HG02571 (cell line): ENCODE measurements around the gene SPIRE1.
"Not testable (repeated sequence)": the region's sequence is repeated elsewhere in the genome, so short reads cannot be mapped to it uniquely, and the experiment has no call there.

Source experiments
- ATAC-seq: cut with Tn5 transposase; IDR thresholded peaks from one replicate; pipeline ENCODE4 v1.9.1; 2021; ENCODE audit warnings: mild to moderate bottlenecking, moderate library complexity; ENCODE audit not compliant: unreplicated experiment

The SPIRE1 gene

DNA sequence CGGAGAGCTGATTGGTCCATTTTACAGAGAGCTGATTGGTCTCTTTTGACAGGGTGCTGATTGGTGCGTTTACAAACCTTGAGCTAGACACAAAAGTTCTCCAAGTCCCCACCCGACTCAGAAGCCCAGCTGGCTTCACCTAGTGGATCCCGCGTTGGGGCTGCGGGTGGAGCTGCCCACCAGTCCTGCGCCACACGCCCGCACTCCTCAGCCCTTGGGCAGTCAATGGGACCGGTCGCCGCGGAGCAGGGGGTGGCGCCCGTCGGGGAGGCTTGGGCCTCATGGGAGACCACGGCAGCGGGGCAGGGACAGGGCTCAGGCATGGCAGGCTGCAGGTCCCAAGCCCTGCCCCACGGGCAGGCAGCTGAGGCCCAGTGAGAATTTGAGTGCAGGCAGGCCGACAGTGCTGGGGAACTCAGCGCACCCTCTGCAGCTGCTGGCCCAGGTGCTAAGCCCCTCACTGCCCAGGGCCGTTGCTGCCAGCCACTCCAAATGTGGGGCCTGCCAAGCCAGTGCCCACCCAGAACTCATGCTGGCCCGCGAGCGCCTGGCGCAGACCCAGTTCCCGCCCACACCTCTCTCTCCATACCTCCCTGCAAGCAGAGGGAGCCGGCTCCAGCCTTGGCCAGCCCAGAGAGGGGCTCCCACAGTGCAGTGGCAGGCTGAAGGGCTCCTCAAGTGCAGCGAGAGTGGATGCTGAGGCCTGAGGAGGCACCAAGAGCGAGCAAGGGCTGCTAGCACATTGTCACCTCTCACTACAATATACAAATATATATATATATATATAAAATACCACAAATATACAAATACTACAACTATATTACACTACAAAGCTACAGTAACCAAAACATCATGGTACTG, 100.7 kb downstream of the SPIRE1 start:
- no peak for ATAC-seq

DNA sequence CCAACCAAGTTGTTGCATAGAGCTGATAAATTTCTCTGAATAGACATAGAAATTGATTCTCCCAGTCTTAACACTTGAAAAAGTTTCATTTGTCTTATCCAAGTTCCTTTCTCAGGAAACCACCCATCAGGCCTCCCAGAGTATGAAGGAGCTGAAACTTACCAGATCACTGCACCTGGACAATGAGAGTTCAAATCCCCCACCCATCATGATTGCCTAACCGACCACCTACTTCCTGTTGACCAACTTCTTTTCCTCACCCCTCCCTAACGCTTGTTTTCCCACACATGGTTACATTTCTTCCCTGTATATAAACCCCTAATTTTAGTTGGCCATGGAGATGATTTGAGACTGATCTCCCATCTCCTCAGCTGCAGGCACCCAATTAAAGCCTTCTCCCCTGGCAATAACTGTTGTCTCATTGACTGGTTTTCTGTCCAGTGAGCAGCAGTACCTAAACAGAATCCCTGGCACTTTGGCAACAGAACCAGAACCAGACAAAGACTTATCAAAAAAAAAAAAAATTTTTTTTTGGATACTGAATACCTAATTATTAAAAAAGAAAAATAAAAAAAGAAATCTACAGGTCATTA, 103.0 kb downstream of the SPIRE1 start:
- no peak for ATAC-seq

DNA sequence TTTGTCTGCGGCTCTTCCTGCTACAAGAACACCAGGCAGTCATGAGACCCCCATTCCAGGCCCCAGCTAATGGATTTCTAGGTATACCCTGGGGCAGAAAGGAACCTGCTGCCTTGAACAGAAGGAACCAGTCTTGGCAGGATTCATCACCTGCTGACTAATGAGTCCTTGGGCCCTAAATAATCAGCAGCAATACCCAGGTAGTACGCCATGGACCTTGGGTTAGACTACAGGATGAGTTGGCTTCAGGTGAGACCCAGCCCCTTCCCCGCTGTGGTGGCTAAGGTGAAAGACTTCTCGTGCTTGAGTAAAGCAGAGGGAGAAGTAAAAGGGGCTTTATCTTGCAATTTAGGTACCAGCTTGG, 105.0 kb downstream of the SPIRE1 start:
- ATAC-seq: no peak

DNA sequence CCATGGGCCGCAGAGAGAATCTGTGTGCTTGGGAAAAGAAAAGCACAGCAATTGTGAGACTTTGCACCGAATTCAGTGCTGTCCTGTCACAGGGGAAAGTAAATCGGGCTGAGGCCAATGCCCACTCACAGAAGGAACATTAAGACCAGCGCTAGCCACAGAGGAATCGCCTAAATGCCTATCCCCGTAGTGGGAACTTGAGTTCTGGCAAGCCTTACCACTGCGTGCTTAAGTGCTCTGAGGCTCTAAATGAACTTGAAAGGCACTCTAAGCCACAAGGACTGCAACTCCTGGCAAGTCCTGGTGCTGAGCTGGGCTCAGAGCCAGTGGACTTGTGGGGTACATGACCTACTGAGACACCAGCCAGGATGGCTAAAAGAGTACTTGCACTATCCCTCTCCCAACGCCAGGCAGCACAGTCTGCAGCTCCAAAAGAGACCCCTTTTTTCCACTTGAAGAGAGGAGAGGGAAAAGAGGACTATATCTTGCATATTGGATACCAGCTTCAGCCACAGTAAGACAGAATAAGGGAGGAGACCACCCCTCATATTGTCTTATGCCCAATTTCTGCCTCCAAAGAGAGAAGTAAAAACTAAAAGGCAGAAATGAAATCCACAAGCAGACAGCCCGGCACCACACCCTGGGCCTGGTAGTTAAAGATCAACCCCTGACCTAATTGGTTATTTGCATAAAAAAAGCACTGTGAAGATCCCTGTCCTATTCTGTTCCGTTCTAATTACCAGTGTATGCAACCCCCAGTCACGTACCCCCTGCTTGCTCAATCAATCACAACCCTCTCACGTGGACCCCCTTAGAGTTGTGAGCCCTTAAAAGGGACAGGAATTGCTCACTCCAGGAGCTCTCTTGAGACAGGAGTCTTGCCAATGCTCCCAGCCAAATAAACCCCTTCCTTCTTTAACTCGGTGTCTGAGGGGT, 105.7 kb downstream of the SPIRE1 start:
- not testable (repeated sequence) for ATAC-seq

DNA sequence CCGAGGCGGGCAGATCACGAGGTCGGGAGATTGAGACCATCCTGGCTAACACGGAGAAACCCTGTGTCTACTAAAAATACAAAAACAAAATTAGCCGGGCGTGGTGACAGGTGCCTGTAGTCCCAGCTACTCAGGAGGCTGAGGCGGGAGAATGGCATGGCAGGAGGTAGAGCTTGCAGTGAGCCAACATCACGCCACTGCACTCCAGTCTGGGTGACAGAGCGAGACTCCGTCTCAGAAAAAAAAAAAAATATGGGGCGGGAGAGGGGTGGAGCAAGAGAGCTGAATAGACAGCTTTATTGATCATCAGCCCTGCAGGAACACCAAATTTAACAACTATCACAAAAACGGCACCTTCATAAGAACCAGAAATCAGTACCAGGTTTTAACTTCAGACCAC, 106.4 kb downstream of the SPIRE1 start:
- ATAC-seq: not testable (repeated sequence)

DNA sequence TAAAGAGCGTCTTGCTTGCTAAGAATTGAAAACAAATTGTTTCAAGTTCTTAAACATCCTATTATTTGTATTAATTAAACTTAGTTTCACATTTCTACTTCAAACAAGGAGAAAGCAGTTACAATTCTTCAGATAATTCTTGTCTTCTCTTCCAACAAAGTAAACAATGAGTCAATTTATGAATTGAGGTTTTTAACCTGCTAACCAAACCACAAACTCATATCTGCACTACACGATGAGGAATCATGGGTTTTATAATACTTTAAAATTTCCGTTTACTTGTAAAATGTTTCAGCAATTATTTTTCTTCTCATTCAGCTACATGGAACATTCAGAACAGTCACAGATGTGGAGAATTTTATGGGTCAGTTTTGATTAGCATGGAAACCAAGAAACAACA, 114.2 kb downstream of the SPIRE1 start:
- ATAC-seq: no peak

DNA sequence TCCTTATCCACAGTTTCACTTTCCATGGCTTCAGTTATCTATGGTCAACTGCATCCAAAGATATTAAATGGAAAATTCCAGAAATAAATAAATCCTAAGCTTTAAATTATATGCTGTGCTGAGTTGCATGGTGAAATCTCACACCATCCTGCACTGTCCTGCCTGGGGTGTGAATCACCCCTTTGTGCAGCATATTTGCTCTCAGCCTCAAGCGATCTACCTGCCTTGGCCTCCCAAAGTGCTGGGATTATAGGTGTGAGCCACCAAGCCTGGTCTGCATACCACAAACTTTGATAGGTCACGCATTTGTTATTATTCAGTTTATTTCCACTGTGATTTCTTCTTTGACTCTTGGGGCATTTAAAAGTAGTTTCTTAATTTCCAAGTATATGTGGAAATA, 117.2 kb downstream of the SPIRE1 start:
- ATAC-seq: no peak

DNA sequence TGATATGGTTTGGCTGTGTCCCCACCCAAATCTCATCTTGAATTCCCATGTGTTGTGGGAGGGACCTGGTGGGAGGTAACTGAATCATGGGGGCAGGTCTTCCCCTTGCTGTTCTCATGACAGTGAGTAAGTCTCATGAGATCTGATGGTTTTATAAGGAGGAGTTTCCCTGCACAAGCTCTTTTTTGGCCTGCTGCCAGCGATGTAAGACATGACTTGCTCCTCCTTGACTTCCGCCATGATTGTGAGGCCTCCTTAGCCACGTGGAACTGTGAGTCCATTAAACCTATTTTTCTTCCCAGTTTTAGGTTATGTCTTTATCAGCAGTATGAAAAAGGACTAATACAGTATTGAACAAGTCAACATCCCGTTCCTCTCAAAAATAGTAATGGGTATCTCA, 118.7 kb downstream of the SPIRE1 start:
- not testable (repeated sequence) for ATAC-seq

DNA sequence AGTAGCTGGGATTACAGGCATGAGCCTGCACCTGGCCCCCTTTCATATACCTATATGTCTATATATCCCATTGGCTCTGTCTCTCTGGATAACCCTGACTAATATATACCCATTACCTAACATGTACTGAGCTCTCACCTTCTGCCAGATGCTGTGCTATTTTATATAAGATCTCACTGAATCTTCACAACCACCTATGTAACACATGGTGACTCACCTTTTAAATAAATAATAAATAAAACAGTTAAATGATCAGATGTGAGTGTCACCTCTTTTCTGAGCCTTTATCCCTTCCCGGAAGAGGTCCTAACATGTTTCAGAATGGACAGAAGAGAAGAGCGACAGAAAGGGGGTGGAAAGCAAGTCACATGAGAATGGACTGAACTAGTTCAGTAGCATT, 123.1 kb downstream of the SPIRE1 start:
- no peak for ATAC-seq

DNA sequence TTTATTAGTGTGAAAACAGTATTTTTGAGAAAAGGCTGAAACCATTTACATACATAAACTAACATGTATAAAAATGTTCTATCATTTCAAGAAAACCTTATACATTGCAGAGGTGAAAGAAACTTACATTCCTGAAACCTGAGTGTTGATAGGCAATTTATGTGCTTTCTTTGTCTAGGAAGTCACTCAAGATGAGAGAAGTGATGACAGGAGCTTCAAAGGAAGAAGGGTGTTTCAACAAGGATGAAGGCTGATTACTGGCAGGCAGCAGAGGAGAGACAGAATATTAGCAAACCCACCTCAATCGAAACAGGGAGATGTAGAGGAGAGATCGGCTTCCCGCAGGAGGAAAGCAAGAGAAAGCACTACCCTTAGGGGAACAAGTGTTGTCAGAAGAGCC, 125.2 kb downstream of the SPIRE1 start:
- ATAC-seq: no peak

DNA sequence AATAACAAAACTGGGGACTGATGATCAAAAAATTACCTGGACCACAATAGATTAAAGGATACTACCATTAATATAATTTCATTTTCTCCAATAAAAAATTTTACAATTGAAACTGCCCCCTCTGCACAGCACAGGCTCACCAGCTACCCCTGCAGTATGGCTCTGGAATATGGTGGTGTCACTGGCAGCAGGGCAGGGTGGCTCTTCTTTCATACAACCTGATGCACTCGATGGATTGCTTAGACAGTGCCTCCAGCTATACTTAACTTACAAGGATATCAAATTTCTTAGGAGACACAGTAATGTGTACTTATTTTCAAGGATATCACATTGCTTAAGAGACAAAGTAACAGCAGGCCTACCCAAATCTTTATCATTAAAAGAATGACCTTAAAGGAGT, 126.2 kb downstream of the SPIRE1 start:
- ATAC-seq: no peak

DNA sequence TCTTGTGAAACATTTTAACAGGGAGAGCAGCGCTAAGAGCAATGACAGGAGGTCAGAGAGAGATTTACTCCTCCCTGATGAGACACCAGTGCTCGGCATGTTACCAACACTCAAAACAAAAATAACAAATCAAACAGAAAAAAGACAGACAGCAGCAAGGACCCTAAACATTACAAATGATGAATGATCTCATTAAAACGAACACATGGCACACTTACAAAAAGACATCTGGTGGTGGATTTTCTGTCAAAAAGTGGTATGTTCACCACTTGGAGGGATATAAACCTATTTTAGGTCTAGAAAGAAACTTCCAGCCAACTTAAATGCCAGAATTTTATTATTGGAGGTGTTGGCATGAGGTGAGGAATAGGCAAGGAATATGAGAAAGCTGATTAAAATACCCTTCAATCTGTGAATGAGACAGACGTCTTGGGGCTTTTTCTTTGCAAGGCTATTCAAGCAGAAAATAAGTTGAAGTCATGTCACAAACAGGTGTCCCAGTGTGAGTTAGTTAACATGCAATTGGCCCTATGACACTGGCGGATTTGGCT, 137.4 kb downstream of the SPIRE1 start:
- ATAC-seq: no peak

DNA sequence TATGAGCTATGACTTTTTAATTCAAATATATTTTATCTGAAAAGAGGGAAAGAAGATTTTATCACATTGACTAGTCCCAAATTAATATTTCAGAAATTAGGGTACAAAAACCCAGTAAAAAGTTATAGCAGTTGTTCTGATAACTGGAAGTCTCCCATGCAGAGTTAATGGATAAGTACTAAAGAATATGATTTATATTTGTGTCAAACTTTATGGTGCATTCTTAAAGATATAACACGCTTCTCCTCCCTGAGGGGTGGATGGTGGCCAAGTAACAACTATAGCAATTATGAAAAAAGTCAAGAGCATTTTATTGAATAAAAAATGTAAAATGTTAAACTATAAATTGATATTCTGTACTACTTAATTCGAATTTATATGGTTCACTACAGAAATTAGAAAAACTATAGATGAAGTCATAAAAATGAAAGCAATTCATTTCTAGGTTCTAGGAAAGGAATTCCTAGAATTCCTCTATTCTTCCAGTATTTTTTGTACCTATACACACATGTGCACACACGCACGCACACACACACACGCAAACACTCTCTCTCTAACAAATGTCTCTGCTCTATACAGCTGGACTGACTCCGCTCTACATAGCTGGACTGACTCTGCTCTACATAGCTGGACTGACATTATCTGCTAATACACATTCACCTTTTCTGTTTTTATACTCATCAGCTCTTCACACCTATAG, 138.9 kb downstream of the SPIRE1 start:
- ATAC-seq: no peak

DNA sequence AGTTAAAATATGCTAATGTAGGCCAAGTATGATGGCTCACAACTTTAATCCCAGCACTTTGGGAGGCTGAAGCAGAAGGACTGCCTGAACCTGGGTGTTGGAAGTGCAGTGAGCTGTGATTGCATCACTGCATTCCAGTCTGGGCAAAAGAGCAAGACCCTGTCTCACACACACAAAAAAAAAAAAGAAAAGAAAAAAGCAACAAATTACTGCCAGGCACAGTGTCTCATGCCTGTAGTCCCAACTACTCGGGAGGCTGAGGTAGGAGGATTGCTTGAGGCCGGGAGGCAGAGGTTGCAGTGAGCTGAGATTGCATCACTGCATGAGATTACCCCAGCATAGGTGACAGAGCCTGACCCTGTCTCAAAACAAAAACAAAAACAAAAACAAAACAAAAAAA, 139.6 kb downstream of the SPIRE1 start:
- ATAC-seq: no peak

DNA sequence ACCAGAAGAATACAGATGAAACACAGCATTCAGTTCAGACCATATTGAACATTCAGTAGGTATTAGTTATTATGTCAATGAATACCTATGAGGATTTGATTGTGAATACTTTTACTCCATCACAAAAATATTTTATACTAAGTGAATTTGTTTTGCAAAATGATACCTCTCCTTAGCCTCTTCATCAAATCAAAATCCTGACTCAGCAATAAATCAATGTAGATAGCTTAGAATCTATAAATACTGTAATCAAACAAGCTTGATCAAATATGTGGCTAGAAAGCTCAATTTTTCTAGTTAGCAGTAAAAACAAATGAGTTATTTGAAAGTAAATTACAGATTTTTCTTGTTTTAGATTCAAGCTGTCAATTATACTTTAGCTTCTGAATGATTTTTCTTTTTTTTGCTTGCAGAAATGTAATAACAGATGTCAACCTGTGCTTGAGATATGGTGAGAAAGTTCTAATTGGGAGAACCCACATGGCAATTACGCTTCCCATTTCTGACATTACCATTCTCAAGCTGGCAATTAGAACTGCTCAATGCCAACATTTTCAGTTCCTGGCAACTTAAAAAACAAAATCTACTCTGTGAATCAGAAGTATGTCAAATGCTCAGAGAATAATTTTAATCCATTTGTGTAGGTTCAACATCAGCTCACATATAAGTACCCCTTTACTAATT, 140.6 kb downstream of the SPIRE1 start:
- ATAC-seq: no peak

DNA sequence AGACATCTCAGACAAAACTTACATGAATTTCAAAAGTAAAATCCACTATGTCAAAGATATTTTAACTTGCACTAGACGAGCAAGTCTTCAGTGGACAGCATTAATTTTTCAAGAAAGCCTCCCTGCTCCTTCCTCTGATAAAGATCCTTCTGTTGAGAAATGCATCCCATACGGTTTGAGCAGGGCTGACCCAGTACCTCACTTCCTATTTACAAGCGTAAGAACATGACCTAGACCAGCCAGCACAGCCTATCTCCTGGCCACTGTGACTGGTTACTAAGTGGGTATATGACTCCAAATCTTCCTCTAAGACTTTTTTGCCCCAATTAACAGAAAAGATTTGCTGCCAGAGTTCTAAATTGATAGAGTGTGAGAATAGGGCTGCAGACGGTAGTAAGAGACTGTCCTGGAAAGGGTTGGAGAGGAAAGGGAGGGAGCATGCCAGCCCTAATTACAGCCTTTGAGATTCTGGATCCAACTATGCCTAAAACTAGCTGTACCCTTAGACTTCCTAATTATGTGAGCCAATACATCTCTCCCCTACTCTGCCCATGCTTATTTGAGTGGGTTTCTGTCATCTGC, 141.8 kb downstream of the SPIRE1 start:
- ATAC-seq: no peak

DNA sequence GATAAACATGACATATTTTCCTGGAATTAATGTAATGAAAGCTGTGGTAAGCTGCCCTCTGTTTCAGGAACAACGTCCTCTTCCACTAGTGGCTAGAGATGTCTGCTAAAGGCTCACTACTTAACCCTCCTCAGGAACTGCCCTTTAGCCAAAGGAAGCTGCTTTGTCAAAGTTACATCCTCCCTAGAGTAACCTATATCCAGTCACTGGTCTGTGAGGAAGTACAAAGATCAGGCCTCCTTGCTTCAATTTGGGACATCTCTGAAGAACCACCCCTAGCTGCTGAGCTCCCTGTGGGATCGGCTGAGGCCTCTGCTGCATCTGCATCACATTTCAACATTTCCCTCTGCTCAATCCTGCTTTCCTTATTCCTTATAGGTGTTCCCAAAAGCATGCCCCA, 142.4 kb downstream of the SPIRE1 start:
- ATAC-seq: no peak

DNA sequence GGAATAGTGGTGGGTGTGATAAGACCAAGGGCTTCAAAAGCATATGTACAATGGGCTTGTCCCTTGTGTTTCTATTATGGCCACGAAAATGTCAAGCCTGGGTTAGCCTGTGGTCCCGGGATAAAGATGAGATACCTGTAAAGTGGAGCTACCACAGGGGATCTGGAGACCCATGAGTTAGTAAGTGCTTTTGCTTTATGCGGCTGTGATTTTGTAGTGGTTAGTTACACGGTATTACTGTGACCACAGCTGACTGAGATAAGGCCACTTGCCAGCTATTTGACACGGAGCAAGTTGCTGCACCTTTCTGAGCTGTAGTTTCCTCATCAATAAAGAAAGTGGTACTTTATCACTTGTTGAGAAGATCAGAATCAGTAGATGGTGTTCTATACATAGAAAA, 150.9 kb downstream of the SPIRE1 start:
- ATAC-seq: no peak

DNA sequence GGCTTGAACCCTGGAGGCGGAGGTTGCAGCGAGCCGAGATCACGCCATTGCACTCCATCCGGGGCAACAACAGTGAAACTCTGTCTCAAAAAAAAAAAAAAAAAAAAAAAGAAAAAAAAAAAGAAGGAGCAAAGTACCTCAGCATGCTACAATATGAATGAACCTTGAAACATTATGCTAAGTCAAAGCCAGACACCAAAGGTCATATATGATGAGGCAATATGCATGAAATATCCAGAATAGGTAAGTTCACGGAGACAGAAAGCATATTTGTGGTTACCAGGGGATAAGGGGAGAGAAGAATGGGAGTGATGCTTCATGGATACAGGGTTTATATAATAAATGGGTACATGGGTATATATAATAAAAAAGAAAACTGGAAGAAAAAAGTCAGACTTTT, 156.9 kb downstream of the SPIRE1 start:
- no peak for ATAC-seq

DNA sequence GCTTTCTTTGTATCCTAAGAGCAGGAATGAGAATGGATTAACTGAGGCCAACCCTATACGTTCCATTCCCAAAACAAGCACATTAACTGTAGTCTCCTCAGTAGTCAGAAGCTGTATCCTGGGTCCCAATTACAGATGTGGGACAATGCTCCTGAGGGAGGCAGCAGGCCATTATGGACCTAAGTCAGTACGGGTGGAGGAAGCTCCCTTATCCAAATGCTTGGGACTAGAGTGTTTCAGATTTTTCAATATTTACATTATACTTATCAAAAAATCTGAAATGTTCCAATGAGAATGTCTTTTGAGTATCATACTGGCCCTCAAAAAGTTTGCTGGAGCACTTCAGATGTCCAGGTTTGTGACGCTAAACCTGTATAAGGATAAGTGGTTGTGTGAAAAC, 160.1 kb downstream of the SPIRE1 start:
- no peak for ATAC-seq
